ACHN (cell line): Measurements from ENCODE around the gene CPAMD8.
"Not testable (repeated sequence)": the region's sequence is repeated elsewhere in the genome, so short reads cannot be mapped to it uniquely, and the experiment has no call there.

ENCODE experiments used
- DNase-seq: peaks from one replicate; pipeline ENCODE4 v3.0.0-alpha.2; 2015
- in situ Hi-C: cut with HindIII; loops from 2 replicates; pipeline ENCODE4 v1.10.0; 2017; ENCODE audit warnings: low sequenced_read_pairs, low pct_ligation_motif_present, low pct_unique_long_range_greater_than_20kb

Gene CPAMD8

GRCh38 chr19:17045907-17046502, 19.4 kb upstream of the CPAMD8 start:
- in situ Hi-C loops = no loop called here

GRCh38 chr19:17043744-17044143, 17.1 kb upstream of the CPAMD8 start:
- DNase-seq = no peak
- in situ Hi-C loops = no loop called here

More at GRCh38 chr19:17045907-17046502, 19.4 kb upstream of the CPAMD8 start:
- no peak for DNase-seq

DNA sequence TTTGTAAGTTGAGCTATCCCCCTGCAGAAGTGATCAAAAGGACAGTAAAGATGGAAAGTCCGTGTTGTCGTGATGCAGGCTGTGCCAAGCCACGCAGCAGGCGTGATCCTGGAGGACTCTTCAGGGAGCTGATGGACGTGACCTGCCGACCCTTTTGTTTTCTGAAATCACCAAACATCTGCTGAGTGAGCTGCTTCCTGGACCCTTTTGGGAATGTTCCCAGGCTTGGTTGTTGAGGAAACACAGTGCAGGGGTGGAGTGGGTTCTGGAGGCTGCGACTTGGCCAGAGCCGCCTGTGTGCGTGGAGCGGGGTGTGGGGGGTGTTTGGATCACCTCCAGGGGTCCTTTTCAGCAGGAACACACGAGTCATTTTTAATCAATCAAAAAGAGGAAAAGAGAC, 15.4 kb upstream of the CPAMD8 start:
- DNase-seq = no peak
- in situ Hi-C loops = no loop called here

DNA sequence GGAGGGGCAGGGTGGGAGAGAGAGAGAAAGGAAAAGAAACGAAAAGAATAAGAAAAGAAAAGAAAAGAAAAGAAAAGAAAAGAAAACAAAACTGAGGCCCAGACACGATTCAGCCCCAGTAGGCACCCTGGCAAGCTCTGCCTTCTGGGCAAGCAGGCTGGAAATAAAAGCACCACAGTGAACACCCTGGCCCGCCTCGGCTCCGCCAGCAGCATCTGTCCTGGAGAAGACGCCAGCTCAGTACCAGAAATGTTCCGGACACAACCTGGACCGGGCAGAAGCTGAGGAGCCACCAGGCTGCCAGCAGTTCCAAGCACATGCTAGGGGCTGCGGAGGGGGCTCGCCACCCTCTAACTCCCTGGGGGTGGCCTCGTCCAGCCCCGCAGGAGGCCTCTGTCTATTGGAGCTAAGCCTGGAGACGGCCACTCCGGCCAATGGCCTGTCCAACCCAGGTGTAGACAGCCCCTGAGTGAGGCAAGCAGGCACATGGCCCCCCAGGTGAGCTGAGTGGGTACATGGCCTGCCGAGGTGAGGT, 11.4 kb upstream of the CPAMD8 start:
- in situ Hi-C loops = no loop called here
- no peak for DNase-seq

DNA sequence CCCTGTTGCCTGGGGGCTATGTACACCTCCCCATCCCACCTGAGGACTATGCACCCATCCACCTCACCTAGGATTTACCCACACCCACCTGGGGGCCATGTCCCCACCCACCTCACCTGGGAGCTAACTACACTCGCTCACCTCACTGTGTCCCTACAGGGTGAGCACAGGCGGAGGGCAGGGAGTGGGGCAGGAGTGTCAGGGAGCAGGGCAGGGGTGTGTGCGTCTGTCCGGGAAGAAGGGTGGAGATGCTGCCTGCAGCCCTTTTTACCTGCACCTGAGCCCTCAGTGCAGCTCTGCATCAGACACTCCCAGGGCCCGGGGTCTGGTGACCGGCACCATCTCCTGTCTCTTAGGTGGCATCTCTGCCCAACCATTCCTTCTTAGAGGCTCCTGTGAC, 10.6 kb upstream of the CPAMD8 start:
- DNase-seq = no peak
- in situ Hi-C loops = no loop called here

DNA sequence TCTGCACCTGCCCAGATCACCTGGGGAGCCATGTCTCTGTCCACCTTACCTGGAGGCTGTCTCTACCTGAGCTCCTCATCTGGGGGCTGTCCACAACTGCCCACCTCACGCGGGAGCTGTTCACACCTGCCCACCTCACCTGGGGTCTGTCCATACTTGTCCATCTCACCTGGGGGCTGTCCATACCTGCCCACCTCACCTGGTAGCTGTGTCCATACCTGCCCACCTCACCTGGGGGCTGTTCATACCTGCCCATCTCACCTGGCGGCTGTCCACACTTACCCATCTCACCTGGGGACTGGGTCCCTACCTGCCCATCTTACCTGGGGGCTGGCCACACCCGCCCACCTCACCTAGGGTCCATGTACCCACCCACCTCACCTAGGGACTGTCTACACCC, 10.0 kb upstream of the CPAMD8 start:
- DNase-seq = no peak
- in situ Hi-C loops = no loop called here

DNA sequence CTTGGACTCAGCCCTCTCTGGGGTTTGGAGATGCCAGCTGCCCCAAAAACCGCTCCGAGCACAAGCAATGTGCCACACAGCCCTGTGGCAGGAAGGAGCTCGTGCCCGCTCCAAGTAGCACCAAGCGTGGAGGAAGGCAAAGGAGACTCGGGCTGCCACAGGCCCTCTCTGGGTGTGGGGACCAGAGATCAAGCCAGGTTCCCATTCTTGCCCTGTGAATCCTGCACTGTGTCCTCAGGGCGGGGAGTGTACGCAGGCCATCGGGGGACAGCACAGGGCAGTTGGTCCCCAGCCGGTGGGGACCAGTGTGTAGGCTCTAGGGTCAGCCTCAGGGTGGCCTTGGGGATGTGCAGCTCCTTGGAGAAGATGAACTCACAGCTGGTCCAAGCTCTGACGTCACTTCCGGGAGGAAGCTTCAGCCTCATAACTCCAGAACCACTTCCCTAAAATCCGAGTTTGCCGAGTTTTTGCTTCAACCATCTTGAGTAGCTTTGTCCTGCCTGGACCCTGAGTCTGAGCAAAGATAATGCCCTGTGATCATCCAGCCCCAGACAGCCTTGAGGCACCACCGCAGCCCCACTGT, 9.3 kb upstream of the CPAMD8 start:
- in situ Hi-C loops = no loop called here
- DNase-seq = no peak

- DNase-seq = no peak
- in situ Hi-C loops = no loop called here
These were observed 5.1 kb upstream of the CPAMD8 start for GRCh38 chr19:17031741-17032140.

DNA sequence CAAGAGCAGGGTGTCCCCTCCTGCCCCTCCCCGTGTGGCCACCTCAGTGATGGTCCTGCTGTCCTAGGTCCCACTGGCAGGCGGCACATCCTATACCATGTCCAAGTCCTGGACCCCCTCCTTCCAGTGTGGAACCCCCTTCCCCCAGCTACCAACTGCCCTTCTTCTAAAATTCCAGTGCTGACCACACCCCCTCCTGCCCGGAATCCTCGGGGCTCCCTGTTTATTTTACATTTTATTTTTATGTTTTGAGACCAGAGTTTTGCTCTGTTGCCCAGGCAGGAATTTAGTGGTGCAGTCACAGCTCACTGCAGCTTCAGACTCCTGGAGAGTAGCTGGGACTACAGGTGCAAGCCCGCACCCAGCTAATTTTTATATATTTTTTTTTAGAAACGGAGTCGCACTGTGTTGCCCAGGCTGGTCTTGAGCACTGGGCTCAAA, 945 bp upstream of the CPAMD8 start:
- in situ Hi-C loops = no loop called here
- DNase-seq = no peak

DNA sequence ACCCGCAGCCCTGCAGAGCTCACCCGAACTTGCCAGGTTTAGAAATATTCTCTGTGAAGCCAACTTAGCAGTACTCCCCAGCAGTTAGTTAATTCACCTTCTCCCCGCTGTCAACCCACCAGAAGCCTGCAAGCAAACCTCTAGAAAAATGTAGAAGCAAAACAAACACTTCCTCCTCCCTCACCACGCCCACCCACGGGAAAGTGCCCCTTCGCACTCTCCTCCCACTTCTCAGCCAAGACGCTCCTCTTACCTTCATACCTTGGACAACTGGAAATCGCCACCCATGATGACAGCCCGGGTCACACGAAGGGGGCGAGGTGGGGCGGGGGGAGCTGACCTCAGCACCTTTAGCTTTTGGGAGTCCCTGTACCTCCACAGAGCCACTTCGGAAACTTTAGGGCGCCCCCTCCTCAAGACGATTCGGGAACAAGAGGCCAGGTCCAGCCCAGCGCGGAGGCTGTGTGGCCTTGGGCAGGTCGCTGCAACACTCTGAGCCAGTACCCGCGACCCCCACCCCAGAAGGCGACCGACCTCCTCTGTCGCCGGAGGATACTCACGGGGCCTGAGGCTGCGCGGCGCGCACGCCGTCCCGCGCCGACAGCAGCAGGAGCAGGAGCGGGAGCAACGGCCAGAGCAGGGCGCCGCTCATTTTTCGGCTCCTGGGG, 485 bp downstream of the CPAMD8 start:
- in situ Hi-C loops = no loop called here
- no peak for DNase-seq

GRCh38 chr19:17025361-17025760, 1.2 kb downstream of the CPAMD8 start:
- no peak for DNase-seq
- in situ Hi-C loops = no loop called here

- DNase-seq, in situ Hi-C loops: not testable (repeated sequence)
These were observed 1.7 kb downstream of the CPAMD8 start for GRCh38 chr19:17024941-17025340.

DNA sequence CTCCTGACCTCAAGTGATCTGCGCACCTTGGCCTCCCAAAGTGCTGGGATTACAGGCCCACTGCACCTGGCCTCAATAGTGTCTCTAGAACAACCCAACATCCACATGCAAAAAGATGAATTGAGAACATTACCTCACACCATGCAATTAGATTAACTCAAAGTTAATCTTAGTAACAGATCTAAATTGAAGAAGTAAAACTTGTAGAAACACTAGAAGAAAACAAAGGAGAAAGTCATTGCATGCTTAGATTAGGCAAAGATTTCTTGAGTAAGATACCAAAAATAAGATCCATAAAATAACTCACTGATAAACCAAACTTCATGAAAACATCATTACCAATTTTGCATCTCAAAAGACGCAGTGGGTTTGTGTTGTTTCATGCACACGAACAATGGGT, 2.8 kb downstream of the CPAMD8 start:
- DNase-seq = no peak
- in situ Hi-C loops = no loop called here

DNA sequence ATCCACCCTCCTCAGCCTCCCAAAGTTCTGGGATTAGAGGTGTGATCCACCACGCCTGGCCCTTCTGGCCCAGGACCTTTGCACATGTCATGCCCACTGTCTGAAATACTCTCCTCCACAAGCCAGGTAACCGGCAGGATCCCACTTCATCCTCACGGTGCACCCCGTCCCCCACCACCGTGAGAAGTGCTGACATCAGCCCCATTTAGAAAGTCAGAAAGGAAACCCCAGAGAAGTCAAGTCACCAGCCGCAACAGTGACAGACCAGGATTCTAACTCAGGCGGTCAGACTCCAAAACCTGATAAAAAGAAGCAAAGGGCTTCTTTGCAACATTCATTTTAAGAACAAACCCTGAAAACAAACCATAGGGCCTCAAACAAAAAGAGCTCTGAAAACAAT, 3.9 kb downstream of the CPAMD8 start:
- in situ Hi-C loops = no loop called here
- DNase-seq = no peak

- DNase-seq = no peak
- in situ Hi-C loops = no loop called here
These were observed 4.6 kb downstream of the CPAMD8 start for GRCh38 chr19:17021793-17022590.

- no peak for DNase-seq
- in situ Hi-C loops = no loop called here
These were observed 5.3 kb downstream of the CPAMD8 start for GRCh38 chr19:17021328-17021727.

- no peak for DNase-seq
- in situ Hi-C loops = no loop called here
These were observed 5.8 kb downstream of the CPAMD8 start for GRCh38 chr19:17020823-17021222.

DNA sequence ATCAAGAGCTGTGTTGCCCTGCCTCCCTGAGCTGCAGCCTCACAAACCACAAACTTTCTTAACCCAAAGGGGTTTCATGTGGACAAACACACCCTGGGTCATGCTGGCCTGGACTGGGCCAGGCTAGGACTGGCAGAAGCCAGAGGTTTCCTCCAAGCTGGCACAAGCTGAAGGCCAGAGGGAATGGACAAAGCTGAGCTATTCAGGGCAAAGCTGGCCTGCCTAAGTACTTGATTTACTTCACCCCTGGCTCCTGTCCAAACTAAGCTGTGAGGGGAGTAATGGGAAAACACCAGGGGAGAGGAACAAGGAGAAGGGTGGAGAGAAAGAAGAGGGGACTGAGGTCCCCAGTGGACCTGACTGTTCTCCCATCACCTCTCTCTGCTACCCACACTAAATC, 6.2 kb downstream of the CPAMD8 start:
- in situ Hi-C loops = no loop called here
- no peak for DNase-seq

DNA sequence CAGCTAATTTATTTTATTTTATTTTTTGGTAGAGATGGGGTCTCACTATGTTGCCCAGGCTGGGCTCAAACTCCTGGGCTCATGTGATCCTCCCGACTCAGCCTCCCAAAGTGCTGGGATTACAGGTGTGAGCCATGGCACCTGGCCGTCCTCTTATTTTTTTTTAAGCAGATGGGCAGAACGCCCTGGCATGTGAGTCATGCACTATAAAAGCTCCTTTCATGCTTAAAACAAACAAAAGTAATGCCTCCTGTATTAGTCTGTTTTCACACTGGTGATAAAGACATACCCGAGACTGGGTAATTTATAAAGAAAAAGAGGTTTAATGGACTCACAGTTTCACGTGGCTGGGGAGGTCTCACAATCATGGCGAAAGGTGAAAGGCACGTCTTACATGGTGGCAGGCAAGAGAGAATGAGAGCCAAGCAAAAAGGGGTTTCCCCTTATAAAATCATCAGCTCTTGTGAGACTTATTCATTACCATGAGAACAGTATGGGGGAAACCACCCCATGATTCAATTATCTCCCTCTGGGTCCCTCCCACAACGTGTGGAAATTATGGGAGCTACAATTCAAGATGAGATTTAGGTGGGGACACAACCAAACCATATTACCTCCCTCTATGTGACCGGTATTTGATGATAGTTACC, 12.3 kb downstream of the CPAMD8 start:
- DNase-seq, in situ Hi-C loops: not testable (repeated sequence)
